Suprapubic skin (tissue), 4 donors: ENCODE measurements around the gene STIP1. TPM values are rescaled to one million over a fixed set of nuclear protein-coding genes. Genes with fewer than 3 reads are reported as not detected.

Experiments used
- DNase-seq, 2 donors: peaks; one replicate each; pipeline ENCODE4 v3.0.0-alpha.2; 2019; ENCODE audit warnings: low spot score in 2 of 2
- H3K27ac ChIP-seq: fragments of 200-600 bp; sonication (generic); one replicate; pipeline ENCODE4 v1.5.1; 2019
- H3K27me3 ChIP-seq: fragments of 200-600 bp; sonication (generic); one replicate; pipeline ENCODE4 v1.5.1; 2019
- H3K36me3 ChIP-seq: fragments of 200-600 bp; sonication (generic); one replicate; pipeline ENCODE4 v1.5.1; 2019
- H3K4me1 ChIP-seq: fragments of 200-600 bp; sonication (generic); one replicate; pipeline ENCODE4 v1.5.1; 2019
- H3K4me3 ChIP-seq: fragments of 200-600 bp; sonication (generic); one replicate; pipeline ENCODE4 v1.5.1; 2019; ENCODE audit warnings: mild to moderate bottlenecking
- H3K9me3 ChIP-seq: fragments of 200-600 bp; sonication (generic); one replicate; pipeline ENCODE4 v1.5.1; 2019
- CTCF ChIP-seq, 2 donors: fragments of 200-600 bp in 1 of 2; fragments of 450-650 bp in 1 of 2; sonication (generic) in 1 of 2; IDR thresholded peaks; one replicate each; pipeline ENCODE4 v1.5.1; 2016 to 2019; ENCODE audit warnings: antibody characterized with exemption in 2 of 2, mild to moderate bottlenecking in 1 of 2, moderate library complexity in 1 of 2
- EP300 ChIP-seq: sonication (generic); formaldehyde crosslinking; IDR thresholded peaks from one replicate; pipeline ENCODE4 v1.6.1; 2017; ENCODE audit warnings: antibody characterized with exemption
- POLR2A ChIP-seq, 2 donors: fragments of 450-650 bp; IDR thresholded peaks; one replicate each; pipeline ENCODE4 v1.6.1; 2017; ENCODE audit warnings: antibody characterized with exemption in 2 of 2, mild to moderate bottlenecking in 2 of 2, moderate library complexity in 2 of 2
- POLR2AphosphoS5 ChIP-seq, 3 donors: sonication (generic); formaldehyde crosslinking; IDR thresholded peaks; one replicate each; pipeline ENCODE4 v1.6.1; 2017; ENCODE audit warnings: antibody characterized with exemption in 3 of 3
- WGBS: methylation state at CpG from one replicate; pipeline ENCODE4 v1.1.5; 2018; 5-methylcytosine and 5-hydroxymethylcytosine counted together
- total RNA-seq, 4 donors: library from RNA; depleted of rRNA; stranded (reverse); fragments of >200 nt; gene quantifications; one replicate each; pipeline ENCODE4 v1.1.0, GENCODE V29; 2016

STIP1 gene
- total RNA-seq, 4 donors from 2014 or later, result 47.1 to 93.9 (median 87.4) TPM

- H3K4me1 ChIP-seq, result peaks cover 56% of the 10 kb centered on the region
- H3K36me3 ChIP-seq, result peaks cover 3% of the 10 kb centered on the region
- H3K27ac ChIP-seq, result peak overlapping the region; percentile 89
- H3K27me3 ChIP-seq, result no peaks in the 10 kb centered on the region
- TF ChIP-seq POLR2A (IDR thresholded peaks at IDR 0.05) (peak in 1 of 2 donors; percentile 0), POLR2AphosphoS5 (IDR thresholded peaks at IDR 0.05) (no peak), EP300 (no peak), CTCF (IDR thresholded peaks at IDR 0.05) (no peak)
- peak overlapping the region; percentile 88 for H3K4me3 ChIP-seq
- no peak for DNase-seq
- 61% methylated on average over 18 of the region's 22 CpGs for WGBS
- H3K9me3 ChIP-seq, result no peaks in the 10 kb centered on the region
These were observed 39.1 kb downstream of the STIP1 start for GRCh38 chr11:64224891-64225607.

GRCh38 chr11:64225608-64226506 is 39.9 kb downstream of the STIP1 start, which contains the start of the genes NUDT22 and TRPT1:
Gene NUDT22, plus strand, starts transcription at chr11:64226274. Its CDS starts 379 bp downstream, at chr11:64226653.
Gene TRPT1, minus strand, starts transcription at chr11:64226186. Its CDS starts 326 bp downstream, at chr11:64225860.
- H3K36me3 ChIP-seq, result no peaks in the 10 kb centered on the region
- no CpG with 5 or more reads among the region's 54 CpGs for WGBS
- TF ChIP-seq EP300, result no peak
- peak; percentile 50 to 79 for TF ChIP-seq POLR2A (IDR thresholded peaks at IDR 0.05)
- TF ChIP-seq POLR2AphosphoS5 (IDR thresholded peaks at IDR 0.05), result peak; percentile 27 to 45 (median 42)
- no peak for TF ChIP-seq CTCF (IDR thresholded peaks at IDR 0.05)
- H3K4me3 ChIP-seq, result peak within 1 kb of the TSS; percentile 88
- H3K27me3 ChIP-seq, result no peaks in the 10 kb centered on the region
- no peaks in the 10 kb centered on the region for H3K9me3 ChIP-seq
- H3K4me1 ChIP-seq, result peaks cover 64% of the 10 kb centered on the region
- peak; percentile 96 to 97 for DNase-seq
- H3K27ac ChIP-seq, result peak within 1 kb of the TSS; percentile 89

GRCh38 chr11:64226507-64227051 is 40.6 kb downstream of the STIP1 start:
- Histone ChIP-seq H3K36me3 (no peaks in the 10 kb centered on the region), H3K4me3 (peak overlapping the region; percentile 88), H3K9me3 (no peaks in the 10 kb centered on the region), H3K4me1 (peaks cover 71% of the 10 kb centered on the region), H3K27ac (peak overlapping the region; percentile 89), H3K27me3 (no peaks in the 10 kb centered on the region)
- DNase-seq, result peak in 1 of 2 donors; percentile 77
- no peak for TF ChIP-seq POLR2A (IDR thresholded peaks at IDR 0.05)
- TF ChIP-seq POLR2AphosphoS5 (IDR thresholded peaks at IDR 0.05), result no peak
- no peak for TF ChIP-seq CTCF (IDR thresholded peaks at IDR 0.05)
- no peak for TF ChIP-seq EP300
- WGBS, result 0% methylated on average over 6 of the region's 26 CpGs

GRCh38 chr11:64227405-64227956 is 41.5 kb downstream of the STIP1 start:
- DNase-seq, result no peak

More at GRCh38 chr11:64227405-64227956, 41.5 kb downstream of the STIP1 start:
- no peaks in the 10 kb centered on the region for H3K36me3 ChIP-seq
- peak overlapping the region; percentile 88 for H3K4me3 ChIP-seq
- H3K27me3 ChIP-seq, result no peaks in the 10 kb centered on the region
- H3K4me1 ChIP-seq, result peaks cover 79% of the 10 kb centered on the region
- no peak for TF ChIP-seq POLR2A (IDR thresholded peaks at IDR 0.05)
- TF ChIP-seq POLR2AphosphoS5 (IDR thresholded peaks at IDR 0.05), result no peak
- TF ChIP-seq EP300, result no peak
- TF ChIP-seq CTCF (IDR thresholded peaks at IDR 0.05), result no peak
- 66% methylated on average over 2 of the region's 3 CpGs for WGBS
- no peaks in the 10 kb centered on the region for H3K9me3 ChIP-seq
- H3K27ac ChIP-seq, result no peak overlapping the region
